GM23248 (cell line): ENCODE data around the gene CHRNB4. TPM values are rescaled to one million over a fixed set of nuclear protein-coding genes. Genes with fewer than 3 reads are reported as not detected.

Source experiments
- DNase-seq: peaks from one replicate; pipeline ENCODE4 v3.0.0-alpha.2; 2015
- H2AFZ ChIP-seq: fragments of 200-600 bp; sonication (generic); 2 replicates; pipeline ENCODE4 v1.6.1; 2016; ENCODE audit warnings: antibody characterized with exemption
- H3F3A ChIP-seq: fragments of 200-600 bp; sonication (generic); 2 replicates; pipeline ENCODE4 v1.6.1; 2016; ENCODE audit warnings: mild to moderate bottlenecking, antibody characterized with exemption, mixed run types; ENCODE audit not compliant: insufficient read depth
- H3K27ac ChIP-seq: fragments of 200-600 bp; sonication (generic); 2 replicates; pipeline ENCODE4 v1.5.1; 2016; ENCODE audit warnings: mild to moderate bottlenecking
- H3K27me3 ChIP-seq: fragments of 200-600 bp; sonication (generic); replicated peaks from 2 replicates; pipeline ENCODE4 v1.6.1; 2016; ENCODE audit warnings: mild to moderate bottlenecking; ENCODE audit not compliant: insufficient read depth
- H3K36me3 ChIP-seq: fragments of 200-600 bp; sonication (generic); 2 replicates; pipeline ENCODE4 v1.6.1; 2016; ENCODE audit warnings: low read depth, mild to moderate bottlenecking
- H3K4me1 ChIP-seq: fragments of 200-600 bp; sonication (generic); 2 replicates; pipeline ENCODE4 v1.6.1; 2016; ENCODE audit warnings: mild to moderate bottlenecking; ENCODE audit not compliant: insufficient read depth
- H3K4me2 ChIP-seq: fragments of 200-600 bp; sonication (generic); one replicate; pipeline ENCODE4 v1.6.1; 2016; ENCODE audit warnings: mild to moderate bottlenecking; ENCODE audit not compliant: unreplicated experiment
- H3K4me3 ChIP-seq: fragments of 200-600 bp; sonication (generic); 2 replicates; pipeline ENCODE4 v1.5.1; 2016; ENCODE audit warnings: mild to moderate bottlenecking
- H3K79me2 ChIP-seq: fragments of 200-600 bp; sonication (generic); 2 replicates; pipeline ENCODE4 v1.6.1; 2016; ENCODE audit warnings: mild to moderate bottlenecking; ENCODE audit not compliant: insufficient read depth
- H3K9ac ChIP-seq: fragments of 200-600 bp; sonication (generic); 2 replicates; pipeline ENCODE4 v1.6.1; 2016; ENCODE audit warnings: mild to moderate bottlenecking
- H3K9me2 ChIP-seq: fragments of 200-600 bp; sonication (generic); 2 replicates; pipeline ENCODE4 v1.6.1; 2016; ENCODE audit warnings: mixed run types, mild to moderate bottlenecking, moderate library complexity; ENCODE audit not compliant: insufficient read depth
- H3K9me3 ChIP-seq: fragments of 200-600 bp; sonication (generic); one replicate; pipeline ENCODE4 v1.6.1; 2017; ENCODE audit warnings: low read depth
- H4K20me1 ChIP-seq: fragments of 200-600 bp; sonication (generic); 2 replicates; pipeline ENCODE4 v1.6.0; 2016; ENCODE audit not compliant: insufficient read depth
- EZH2 ChIP-seq: fragments of 200-600 bp; sonication (generic); IDR thresholded peaks from 2 replicates; pipeline ENCODE4 v1.6.1; 2018; ENCODE audit warnings: antibody characterized with exemption, mild to moderate bottlenecking; ENCODE audit not compliant: insufficient read depth, poor library complexity, severe bottlenecking
- EZH2phosphoT487 ChIP-seq: fragments of 200-600 bp; sonication (generic); IDR thresholded peaks from 2 replicates; pipeline ENCODE4 v1.6.1; 2018; ENCODE audit warnings: antibody characterized with exemption, moderate library complexity, mild to moderate bottlenecking, low read depth; ENCODE audit not compliant: insufficient read depth
- WGBS, 2 experiments: methylation state at CpG; one replicate each; pipeline ENCODE4 v1.1.6; 2015 to 2017; ENCODE audit warnings: low lambda C conversion rate in 2 of 2, low coverage in 1 of 2; ENCODE audit errors: missing lambda C conversion rate in 2 of 2; 5-methylcytosine and 5-hydroxymethylcytosine counted together
- in situ Hi-C: fragments of 300-500 bp; cut with MboI; formaldehyde crosslinking; loops from 2 replicates; pipeline ENCODE4 v1.15.0; 2020
- polyA plus RNA-seq: library from polyadenylated mRNA; unstranded; fragments of >200 nt; fragmentation: Nextera tagmentation; extraction: Ambion mirVana; gene quantifications from 2 replicates; pipeline ENCODE4 v1.2.1, GENCODE V29; 2016
- total RNA-seq: library from RNA; depleted of rRNA; stranded (reverse); fragments of >200 nt; shearing (Covaris generic); gene quantifications from 2 replicates; pipeline ENCODE4 v1.2.3, GENCODE V29; 2014

The CHRNB4 gene
- total and polyA plus RNA-seq, 2 experiments from 2014 or later = not detected

GRCh38 chr15:78666010-78666409 lies 25.0 kb upstream of the CHRNB4 start:
- WGBS, 2 experiments = 67% methylated on average over 6 of the region's 6 CpGs
- Histone ChIP-seq H3K4me2 (no peak overlapping the region), H3K9me3 (no peaks in the 10 kb centered on the region), H3K27ac (no peak overlapping the region), H3K27me3 (peaks cover 43% of the 10 kb centered on the region), H3K9ac (no peak overlapping the region), H3K4me1 (no peaks in the 10 kb centered on the region), H3F3A (no peaks in the 10 kb centered on the region), H3K9me2 (no peaks in the 10 kb centered on the region), H2AFZ (no peak overlapping the region), H3K36me3 (no peaks in the 10 kb centered on the region), H3K79me2 (no peaks in the 10 kb centered on the region), H4K20me1 (no peaks in the 10 kb centered on the region), H3K4me3 (no peak overlapping the region)
- no peak for TF ChIP-seq EZH2
- TF ChIP-seq EZH2phosphoT487 = no peak
- no peak for DNase-seq
- in situ Hi-C loops = no loop called here

GRCh38 chr15:78663703-78664102 lies 22.7 kb upstream of the CHRNB4 start:
- TF ChIP-seq EZH2phosphoT487 (no peak), EZH2 (no peak)
- no peak overlapping the region for H2AFZ ChIP-seq
- 68 to 93% methylated on average over 1 of the region's 1 CpG for WGBS, 2 experiments

GRCh38 chr15:78662028-78662427 lies 21.0 kb upstream of the CHRNB4 start:
- no peak overlapping the region for H3K4me2 ChIP-seq
- no peak overlapping the region for H2AFZ ChIP-seq
- H3K4me3 ChIP-seq = no peak overlapping the region
- no peak overlapping the region for H3K27ac ChIP-seq
- no peaks in the 10 kb centered on the region for H3F3A ChIP-seq
- no peaks in the 10 kb centered on the region for H3K4me1 ChIP-seq
- H3K9ac ChIP-seq = no peak overlapping the region
- in situ Hi-C loops = no loop called here
- H4K20me1 ChIP-seq = no peaks in the 10 kb centered on the region
- no peaks in the 10 kb centered on the region for H3K9me2 ChIP-seq
- TF ChIP-seq EZH2 (no peak), EZH2phosphoT487 (no peak)
- no peaks in the 10 kb centered on the region for H3K36me3 ChIP-seq
- H3K27me3 ChIP-seq = peaks cover 23% of the 10 kb centered on the region
- no peaks in the 10 kb centered on the region for H3K9me3 ChIP-seq
- 80 to 83% methylated on average over 5 of the region's 5 CpGs for WGBS, 2 experiments
- no peaks in the 10 kb centered on the region for H3K79me2 ChIP-seq
- no peak for DNase-seq

More at GRCh38 chr15:78663703-78664102, 22.7 kb upstream of the CHRNB4 start:
- no peak for DNase-seq
- Histone ChIP-seq H3K9me3 (no peaks in the 10 kb centered on the region), H3K36me3 (no peaks in the 10 kb centered on the region), H3K4me1 (no peaks in the 10 kb centered on the region), H3K9me2 (no peaks in the 10 kb centered on the region), H3K4me2 (no peak overlapping the region), H3K79me2 (no peaks in the 10 kb centered on the region), H4K20me1 (no peaks in the 10 kb centered on the region), H3F3A (no peaks in the 10 kb centered on the region), H3K4me3 (no peak overlapping the region), H3K9ac (no peak overlapping the region), H3K27ac (no peak overlapping the region), H3K27me3 (peaks cover 28% of the 10 kb centered on the region)
- in situ Hi-C loops = no loop called here

GRCh38 chr15:78661001-78661400 lies 20.0 kb upstream of the CHRNB4 start:
- Histone ChIP-seq H3K36me3 (no peaks in the 10 kb centered on the region), H3K9ac (no peak overlapping the region), H3K27me3 (peaks cover 28% of the 10 kb centered on the region), H3K9me3 (no peaks in the 10 kb centered on the region), H3F3A (no peaks in the 10 kb centered on the region), H4K20me1 (no peaks in the 10 kb centered on the region), H3K4me1 (no peaks in the 10 kb centered on the region), H3K27ac (no peak overlapping the region), H3K79me2 (no peaks in the 10 kb centered on the region), H3K9me2 (no peaks in the 10 kb centered on the region), H3K4me3 (no peak overlapping the region), H2AFZ (no peak overlapping the region), H3K4me2 (no peak overlapping the region)
- DNase-seq = no peak
- TF ChIP-seq EZH2phosphoT487 (no peak), EZH2 (no peak)
- 80 to 83% methylated on average over 19 of the region's 19 CpGs for WGBS, 2 experiments
- in situ Hi-C loops = no loop called here

- no peak for TF ChIP-seq EZH2phosphoT487
- no peak for TF ChIP-seq EZH2
- no peak for DNase-seq
- Histone ChIP-seq H3K27me3 (peaks cover 25% of the 10 kb centered on the region), H3K9me3 (no peaks in the 10 kb centered on the region), H3K27ac (no peak overlapping the region), H3K4me2 (no peak overlapping the region), H3K4me3 (no peak overlapping the region), H2AFZ (no peak overlapping the region), H3K9ac (no peak overlapping the region), H3K79me2 (no peaks in the 10 kb centered on the region), H3K36me3 (no peaks in the 10 kb centered on the region), H3F3A (no peaks in the 10 kb centered on the region), H3K9me2 (no peaks in the 10 kb centered on the region), H4K20me1 (no peaks in the 10 kb centered on the region), H3K4me1 (no peaks in the 10 kb centered on the region)
- WGBS, 2 experiments = 33 to 35% methylated on average over 9 of the region's 9 CpGs
- in situ Hi-C loops = no loop called here
Measured at GRCh38 chr15:78660584-78660983, 19.6 kb upstream of the CHRNB4 start.
